Measurements from ENCODE around the gene CENPM.
A peak's percentile ranks its signal among the peaks of the same experiment; 100 is the strongest.

The CENPM gene

GRCh38 chr22:41974691-41975290, 27.8 kb upstream of the CENPM start:
- TF ChIP-seq CTCF (IDR thresholded peaks at IDR 0.05; ENCODE audit: low read depth, low read length): no peak

DNA sequence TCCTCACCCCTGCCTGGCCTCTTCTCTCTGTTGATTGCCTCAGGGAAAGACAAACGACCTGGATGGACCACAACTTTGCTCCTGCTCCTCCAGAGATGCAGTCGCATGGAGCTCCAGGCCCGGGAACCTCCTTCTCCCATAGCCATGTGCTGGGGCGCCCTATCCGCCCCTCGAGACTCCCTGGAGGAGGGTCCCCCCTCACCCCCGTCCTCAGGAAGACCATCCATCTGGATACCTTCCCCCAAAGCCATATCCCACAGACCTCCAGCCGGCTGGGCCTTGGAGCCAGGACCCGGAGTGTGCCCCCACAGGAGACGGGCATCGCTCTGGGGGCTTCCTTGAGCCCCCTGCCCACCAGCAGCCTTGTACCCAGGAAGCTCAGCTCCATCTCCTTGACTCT, 24.5 kb upstream of the CENPM start:
- no peak for TF ChIP-seq CTCF (IDR thresholded peaks at IDR 0.05; ENCODE audit: low read depth, low read length)
- no peak overlapping the region for H3K4me3 ChIP-seq (ENCODE audit: low read depth, low read length)

More at GRCh38 chr22:41974691-41975290, 27.8 kb upstream of the CENPM start:
- H3K4me3 ChIP-seq (ENCODE audit: low read depth, low read length): no peak overlapping the region

- no peak for TF ChIP-seq CTCF (IDR thresholded peaks at IDR 0.05; ENCODE audit: low read depth, low read length)
- no peak overlapping the region for H3K4me3 ChIP-seq (ENCODE audit: low read depth, low read length)
Observed at GRCh38 chr22:41970601-41971000, 23.6 kb upstream of the CENPM start.

- no peak for TF ChIP-seq CTCF (IDR thresholded peaks at IDR 0.05; ENCODE audit: low read depth, low read length)
- no peak within 1 kb of the TSS for H3K4me3 ChIP-seq (ENCODE audit: low read depth, low read length)
Observed at GRCh38 chr22:41969110-41969646, 22.2 kb upstream of the CENPM start, which contains the start of gene SEPTIN3. Gene SEPTIN3 (plus strand): TSS chr22:41969443. CDS start chr22:41971493, 2,050 bp downstream.

DNA sequence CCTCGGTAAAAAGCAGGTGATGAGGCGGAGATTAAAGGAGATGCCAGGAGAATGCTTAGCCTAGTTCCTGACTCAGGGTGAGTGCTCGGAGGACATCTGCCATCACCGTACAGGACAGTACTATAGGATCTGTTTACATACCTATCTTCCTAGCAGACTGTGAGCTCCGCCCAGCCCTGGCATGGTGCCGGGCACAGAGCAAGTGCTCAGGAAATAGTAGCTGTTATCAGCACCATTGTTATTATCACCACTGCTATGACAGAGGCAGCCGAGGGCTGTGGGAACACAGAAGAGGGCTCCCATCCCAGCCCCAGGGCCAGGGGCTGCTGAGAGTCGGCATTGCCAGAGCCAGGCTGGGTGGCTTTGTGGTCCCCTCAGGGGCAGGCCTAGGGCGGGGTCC, 21.6 kb upstream of the CENPM start:
- TF ChIP-seq CTCF (IDR thresholded peaks at IDR 0.05; ENCODE audit: low read depth, low read length): no peak
- H3K4me3 ChIP-seq (ENCODE audit: low read depth, low read length): no peak overlapping the region

- H3K4me3 ChIP-seq (ENCODE audit: low read depth, low read length): no peak overlapping the region
- peak; percentile 30; the same call in 1 of the 2 replicates for TF ChIP-seq CTCF (IDR thresholded peaks at IDR 0.05; ENCODE audit: low read depth, low read length)
Observed at GRCh38 chr22:41966607-41967240, 19.8 kb upstream of the CENPM start.

- H3K4me3 ChIP-seq (ENCODE audit: low read depth, low read length): no peak overlapping the region
- no peak for TF ChIP-seq CTCF (IDR thresholded peaks at IDR 0.05; ENCODE audit: low read depth, low read length)
Observed at GRCh38 chr22:41966225-41966606, 19.3 kb upstream of the CENPM start.
